ENCODE measurements around the gene FAM163B. TPM values are rescaled to one million over a fixed set of nuclear protein-coding genes. Genes with fewer than 3 reads are reported as not detected.

Gene FAM163B
- total RNA-seq, 1 donor: not detected

- DNase-seq (ENCODE audit: low read depth): no peak
- TF ChIP-seq CTCF (IDR thresholded peaks at IDR 0.05; ENCODE audit: insufficient read depth, low read length): no peak
- no peak overlapping the region for H3K4me3 ChIP-seq (ENCODE audit: low read depth, low read length)
Measured at GRCh38 chr9:133612816-133613215, 3.6 kb upstream of the FAM163B start.

- no peak overlapping the region for H3K4me3 ChIP-seq (ENCODE audit: low read depth, low read length)
- no peak for TF ChIP-seq CTCF (IDR thresholded peaks at IDR 0.05; ENCODE audit: insufficient read depth, low read length)
- DNase-seq (ENCODE audit: low read depth): no peak
Measured at GRCh38 chr9:133612051-133612450, 2.9 kb upstream of the FAM163B start.

- DNase-seq (ENCODE audit: low read depth): no peak
- H3K4me3 ChIP-seq (ENCODE audit: low read depth, low read length): no peak overlapping the region
- no peak for TF ChIP-seq CTCF (IDR thresholded peaks at IDR 0.05; ENCODE audit: insufficient read depth, low read length)
Measured at GRCh38 chr9:133610845-133611244, 1.7 kb upstream of the FAM163B start.

GRCh38 chr9:133608889-133609288, 300 bp downstream of the FAM163B start:
- no peak for TF ChIP-seq CTCF (IDR thresholded peaks at IDR 0.05; ENCODE audit: insufficient read depth, low read length)
- no peak for DNase-seq (ENCODE audit: low read depth)
- no peak overlapping the region for H3K4me3 ChIP-seq (ENCODE audit: low read depth, low read length)

GRCh38 chr9:133608382-133608781, 807 bp downstream of the FAM163B start:
- TF ChIP-seq CTCF (IDR thresholded peaks at IDR 0.05; ENCODE audit: insufficient read depth, low read length): no peak
- no peak overlapping the region for H3K4me3 ChIP-seq (ENCODE audit: low read depth, low read length)
- no peak for DNase-seq (ENCODE audit: low read depth)

- no peak for TF ChIP-seq CTCF (IDR thresholded peaks at IDR 0.05; ENCODE audit: insufficient read depth, low read length)
- no peak for DNase-seq (ENCODE audit: low read depth)
- no peak overlapping the region for H3K4me3 ChIP-seq (ENCODE audit: low read depth, low read length)
Measured at GRCh38 chr9:133607976-133608375, 1.2 kb downstream of the FAM163B start.

- no peak for TF ChIP-seq CTCF (IDR thresholded peaks at IDR 0.05; ENCODE audit: insufficient read depth, low read length)
- no peak overlapping the region for H3K4me3 ChIP-seq (ENCODE audit: low read depth, low read length)
- DNase-seq (ENCODE audit: low read depth): no peak
Measured at GRCh38 chr9:133607381-133607780, 1.8 kb downstream of the FAM163B start.

Measured in fibroblast of the aortic adventitia (primary cell).